Esophagus squamous epithelium (tissue), 4 donors: ENCODE data around the gene TCIRG1.

Source experiments
- POLR2A ChIP-seq, 4 donors: fragments of 450-650 bp; IDR thresholded peaks; one replicate each; pipeline ENCODE4 v1.6.1; 2017; ENCODE audit warnings: antibody characterized with exemption in 4 of 4, mild to moderate bottlenecking in 4 of 4, moderate library complexity in 3 of 4
- TF ChIP-seq, protein P1 (sequence below), 6 experiments: fragments of 450-650 bp in 4 of 6; fragments of 200-600 bp in 2 of 6; sonication (generic) in 2 of 6; IDR thresholded peaks; one replicate each; pipeline ENCODE4 v1.5.1; 2016 to 2019; ENCODE audit warnings: antibody characterized with exemption in 6 of 6, mild to moderate bottlenecking in 4 of 6, moderate library complexity in 4 of 6

DNA sequence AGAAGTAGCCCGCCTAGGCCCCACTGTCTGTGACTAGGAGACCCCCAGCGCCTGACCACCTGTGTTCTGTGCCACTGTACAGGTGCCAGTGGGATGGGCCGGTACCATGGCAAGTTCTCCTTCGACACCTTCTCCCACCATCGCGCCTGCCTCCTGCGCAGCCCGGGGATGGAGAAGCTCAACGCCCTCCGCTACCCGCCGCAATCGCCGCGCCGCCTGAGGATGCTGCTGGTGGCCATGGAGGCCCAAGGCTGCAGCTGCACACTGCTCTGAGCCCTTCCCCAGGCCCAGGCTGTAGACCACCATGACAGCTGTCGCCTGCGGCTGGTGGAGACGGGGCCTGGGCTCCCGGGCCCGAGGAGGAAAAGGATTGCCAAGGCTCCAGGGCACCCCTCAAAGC lies 11.2 kb upstream of the TCIRG1 start:
- TF ChIP-seq, protein P1, sequence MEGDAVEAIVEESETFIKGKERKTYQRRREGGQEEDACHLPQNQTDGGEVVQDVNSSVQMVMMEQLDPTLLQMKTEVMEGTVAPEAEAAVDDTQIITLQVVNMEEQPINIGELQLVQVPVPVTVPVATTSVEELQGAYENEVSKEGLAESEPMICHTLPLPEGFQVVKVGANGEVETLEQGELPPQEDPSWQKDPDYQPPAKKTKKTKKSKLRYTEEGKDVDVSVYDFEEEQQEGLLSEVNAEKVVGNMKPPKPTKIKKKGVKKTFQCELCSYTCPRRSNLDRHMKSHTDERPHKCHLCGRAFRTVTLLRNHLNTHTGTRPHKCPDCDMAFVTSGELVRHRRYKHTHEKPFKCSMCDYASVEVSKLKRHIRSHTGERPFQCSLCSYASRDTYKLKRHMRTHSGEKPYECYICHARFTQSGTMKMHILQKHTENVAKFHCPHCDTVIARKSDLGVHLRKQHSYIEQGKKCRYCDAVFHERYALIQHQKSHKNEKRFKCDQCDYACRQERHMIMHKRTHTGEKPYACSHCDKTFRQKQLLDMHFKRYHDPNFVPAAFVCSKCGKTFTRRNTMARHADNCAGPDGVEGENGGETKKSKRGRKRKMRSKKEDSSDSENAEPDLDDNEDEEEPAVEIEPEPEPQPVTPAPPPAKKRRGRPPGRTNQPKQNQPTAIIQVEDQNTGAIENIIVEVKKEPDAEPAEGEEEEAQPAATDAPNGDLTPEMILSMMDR (IDR thresholded peaks at IDR 0.05), result no peak
- TF ChIP-seq POLR2A (IDR thresholded peaks at IDR 0.05), result no peak
